ENCODE data around the gene ERC2. TPM values are rescaled to one million over a fixed set of nuclear protein-coding genes. Genes with fewer than 3 reads are reported as not detected.

The ERC2 gene
- total RNA-seq, 2 donors from 2014 or later: 16.1 to 22.8 TPM

DNA sequence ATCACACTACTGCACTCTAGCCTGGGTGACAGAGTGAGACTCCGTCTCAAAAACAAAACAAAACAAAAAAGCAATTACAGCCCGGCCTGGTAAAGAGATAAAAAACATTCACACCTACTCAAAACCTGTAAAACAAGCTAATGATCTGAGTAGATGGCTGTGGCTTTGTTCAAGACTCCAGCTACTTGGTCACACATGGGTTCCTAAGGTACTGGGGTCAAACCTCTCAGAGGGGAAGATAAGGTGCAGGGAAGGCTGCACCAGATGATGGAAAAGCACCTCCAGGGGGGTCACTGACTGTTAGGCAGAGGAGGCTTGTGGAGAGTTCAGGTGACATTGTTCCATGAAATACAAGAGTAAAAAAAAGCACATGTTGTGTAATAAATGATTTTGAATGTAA, 531.0 kb downstream of the ERC2 start:
- 34% methylated on average over 2 of the region's 2 CpGs; no CpG with 5 or more reads in 1 of the 2 experiments for WGBS, 2 experiments (ENCODE audit: insufficient coverage in 1 of 2, insufficient read length in 1 of 2)
- H3K27me3 Mint-ChIP-seq (ENCODE audit: insufficient read depth): peaks cover 37% of the 10 kb centered on the region
- H3K9ac ChIP-seq (ENCODE audit: extremely low read depth, low read length, poor library complexity, severe bottlenecking): no peak overlapping the region
- H3K4me3 Mint-ChIP-seq: no peak overlapping the region
- H3K4me3 ChIP-seq (ENCODE audit: low read length): no peak overlapping the region
- no peaks in the 10 kb centered on the region for H3K9me3 ChIP-seq (ENCODE audit: control insufficient read depth, low read length)
- H3K36me3 ChIP-seq (ENCODE audit: control insufficient read depth, insufficient read depth, low read length): no peaks in the 10 kb centered on the region
- H3K36me3 Mint-ChIP-seq (ENCODE audit: low read depth): no peaks in the 10 kb centered on the region
- no peak overlapping the region for H3K27ac ChIP-seq (ENCODE audit: low read depth, low read length)
- peaks cover 25% of the 10 kb centered on the region for H3K27me3 ChIP-seq (ENCODE audit: control insufficient read depth, insufficient read depth, low read length, poor library complexity, severe bottlenecking)
- H3K9me3 Mint-ChIP-seq: no peaks in the 10 kb centered on the region
- H3K27ac Mint-ChIP-seq: no peak overlapping the region
- H3K4me1 Mint-ChIP-seq: peaks cover 23% of the 10 kb centered on the region
- TF ChIP-seq, protein P1, sequence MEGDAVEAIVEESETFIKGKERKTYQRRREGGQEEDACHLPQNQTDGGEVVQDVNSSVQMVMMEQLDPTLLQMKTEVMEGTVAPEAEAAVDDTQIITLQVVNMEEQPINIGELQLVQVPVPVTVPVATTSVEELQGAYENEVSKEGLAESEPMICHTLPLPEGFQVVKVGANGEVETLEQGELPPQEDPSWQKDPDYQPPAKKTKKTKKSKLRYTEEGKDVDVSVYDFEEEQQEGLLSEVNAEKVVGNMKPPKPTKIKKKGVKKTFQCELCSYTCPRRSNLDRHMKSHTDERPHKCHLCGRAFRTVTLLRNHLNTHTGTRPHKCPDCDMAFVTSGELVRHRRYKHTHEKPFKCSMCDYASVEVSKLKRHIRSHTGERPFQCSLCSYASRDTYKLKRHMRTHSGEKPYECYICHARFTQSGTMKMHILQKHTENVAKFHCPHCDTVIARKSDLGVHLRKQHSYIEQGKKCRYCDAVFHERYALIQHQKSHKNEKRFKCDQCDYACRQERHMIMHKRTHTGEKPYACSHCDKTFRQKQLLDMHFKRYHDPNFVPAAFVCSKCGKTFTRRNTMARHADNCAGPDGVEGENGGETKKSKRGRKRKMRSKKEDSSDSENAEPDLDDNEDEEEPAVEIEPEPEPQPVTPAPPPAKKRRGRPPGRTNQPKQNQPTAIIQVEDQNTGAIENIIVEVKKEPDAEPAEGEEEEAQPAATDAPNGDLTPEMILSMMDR (conservative IDR thresholded peaks at IDR 0.05): no peak
- DNase-seq: peak; percentile 68
- H3K4me1 ChIP-seq (ENCODE audit: control insufficient read depth, insufficient read depth, low read length): peaks cover 4% of the 10 kb centered on the region

DNA sequence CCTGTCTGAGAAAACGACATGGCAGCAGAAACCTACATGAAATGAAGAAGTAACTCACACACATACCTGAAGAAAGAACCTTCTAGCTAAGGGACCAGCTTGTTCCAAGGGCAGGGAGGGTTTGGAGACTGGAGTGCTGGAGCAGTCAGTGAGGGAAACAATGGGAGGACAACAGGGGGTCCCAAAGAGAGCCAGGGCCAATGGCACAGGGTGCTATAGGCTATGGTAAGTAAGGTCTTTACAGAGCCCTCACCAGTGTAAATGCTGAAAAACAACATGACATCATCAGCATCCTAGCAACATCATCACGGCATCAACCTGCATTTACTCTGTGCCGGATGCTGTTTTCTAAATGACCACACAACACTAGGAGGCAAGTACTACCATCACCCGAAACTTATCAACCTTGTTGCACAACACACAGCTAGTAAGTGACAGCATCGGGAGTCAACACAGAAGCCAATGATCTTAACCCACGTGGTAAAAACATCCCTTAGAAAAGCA, 531.7 kb downstream of the ERC2 start:
- TF ChIP-seq, protein P1 (conservative IDR thresholded peaks at IDR 0.05): no peak
- Mint-ChIP-seq H3K27me3 (ENCODE audit: insufficient read depth) (peaks cover 37% of the 10 kb centered on the region), H3K9me3 (no peaks in the 10 kb centered on the region), H3K4me3 (no peak overlapping the region), H3K36me3 (ENCODE audit: low read depth) (no peaks in the 10 kb centered on the region), H3K4me1 (peaks cover 23% of the 10 kb centered on the region), H3K27ac (no peak overlapping the region)
- DNase-seq: peak; percentile 56
- no peak overlapping the region for H3K27ac ChIP-seq (ENCODE audit: low read depth, low read length)
- H3K9me3 ChIP-seq (ENCODE audit: control insufficient read depth, low read length): no peaks in the 10 kb centered on the region
- H3K9ac ChIP-seq (ENCODE audit: extremely low read depth, low read length, poor library complexity, severe bottlenecking): no peak overlapping the region
- H3K4me3 ChIP-seq (ENCODE audit: low read length): no peak overlapping the region
- peaks cover 25% of the 10 kb centered on the region for H3K27me3 ChIP-seq (ENCODE audit: control insufficient read depth, insufficient read depth, low read length, poor library complexity, severe bottlenecking)
- H3K36me3 ChIP-seq (ENCODE audit: control insufficient read depth, insufficient read depth, low read length): no peaks in the 10 kb centered on the region
- H3K4me1 ChIP-seq (ENCODE audit: control insufficient read depth, insufficient read depth, low read length): peaks cover 4% of the 10 kb centered on the region
- 88 to 91% methylated on average over 4 to 6 of the region's 6 CpGs for WGBS, 2 experiments (ENCODE audit: insufficient coverage in 1 of 2, insufficient read length in 1 of 2)

DNA sequence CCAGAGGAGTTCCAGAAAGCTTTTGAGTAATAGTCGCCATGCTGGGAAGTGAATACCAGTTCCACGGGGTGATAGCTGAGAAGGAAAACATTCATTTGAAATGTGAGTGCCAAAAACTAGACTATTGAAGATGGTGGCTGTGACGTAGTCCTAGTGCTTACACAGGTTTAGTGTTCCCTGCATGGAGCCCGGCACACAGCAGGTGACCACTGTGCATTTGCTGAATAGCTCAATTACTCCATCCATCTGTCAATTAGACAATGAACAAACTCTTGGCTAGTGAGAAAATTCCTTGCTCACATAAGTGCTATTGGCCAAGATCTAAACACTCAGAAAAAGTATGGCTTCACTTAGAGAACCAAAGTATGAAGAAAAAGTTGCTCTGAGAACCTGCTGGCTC, 533.0 kb downstream of the ERC2 start:
- 76 to 89% methylated on average over 4 of the region's 4 CpGs for WGBS, 2 experiments (ENCODE audit: insufficient coverage in 1 of 2, insufficient read length in 1 of 2)
- H3K27me3 ChIP-seq (ENCODE audit: control insufficient read depth, insufficient read depth, low read length, poor library complexity, severe bottlenecking): peaks cover 25% of the 10 kb centered on the region
- peaks cover 23% of the 10 kb centered on the region for H3K4me1 Mint-ChIP-seq
- peaks cover 2% of the 10 kb centered on the region for H3K9me3 Mint-ChIP-seq
- no peaks in the 10 kb centered on the region for H3K9me3 ChIP-seq (ENCODE audit: control insufficient read depth, low read length)
- DNase-seq: no peak
- H3K4me3 Mint-ChIP-seq: no peak overlapping the region
- TF ChIP-seq, protein P1 (conservative IDR thresholded peaks at IDR 0.05): no peak
- peaks cover 4% of the 10 kb centered on the region for H3K4me1 ChIP-seq (ENCODE audit: control insufficient read depth, insufficient read depth, low read length)
- H3K36me3 ChIP-seq (ENCODE audit: control insufficient read depth, insufficient read depth, low read length): no peaks in the 10 kb centered on the region
- no peaks in the 10 kb centered on the region for H3K36me3 Mint-ChIP-seq (ENCODE audit: low read depth)
- no peak overlapping the region for H3K9ac ChIP-seq (ENCODE audit: extremely low read depth, low read length, poor library complexity, severe bottlenecking)
- peaks cover 32% of the 10 kb centered on the region for H3K27me3 Mint-ChIP-seq (ENCODE audit: insufficient read depth)
- H3K4me3 ChIP-seq (ENCODE audit: low read length): no peak overlapping the region
- peak overlapping the region; percentile 40 for H3K27ac ChIP-seq (ENCODE audit: low read depth, low read length)
- H3K27ac Mint-ChIP-seq: no peak overlapping the region
